IMR-90 (cell line): Measurements from ENCODE around the gene PPM1M. TPM values are rescaled to one million over a fixed set of nuclear protein-coding genes. Genes with fewer than 3 reads are reported as not detected.

Experiments
- ATAC-seq: fragments of 200-7000 bp; cut with Tn5 transposase; 2 replicates; pipeline ENCODE4 v1.9.1; 2020; ENCODE audit warnings: low read depth, mild to moderate bottlenecking, moderate library complexity
- BruUV-seq: library from RNA; stranded (reverse); fragments of 400-500 nt; replicated peaks from 2 replicates; lab custom pipeline; 2021; lab: Mats Ljungman, UMichigan
- CTCF ChIA-PET: fragments of 300-600 bp; formaldehyde crosslinking; extraction: SDS; loops from one replicate; lab custom pipeline; 2021; ENCODE audit warnings: antibody characterized with exemption; lab: Yijun Ruan, JAX
- POLR2A ChIA-PET: fragments of 300-600 bp; sonication (Branson Sonifier 250); formaldehyde crosslinking; loops from one replicate; lab custom pipeline; 2022; ENCODE audit warnings: antibody characterized with exemption; ENCODE audit not compliant: unreplicated experiment; lab: Charles Lee
- DNase-seq: peaks from one replicate; pipeline ENCODE4 v3.0.0; 2013
- H2AFZ ChIP-seq: replicated peaks from 2 replicates; pipeline ENCODE3; 2013; ENCODE audit warnings: low read length, mild to moderate bottlenecking; ENCODE audit not compliant: poor library complexity
- H2AK5ac ChIP-seq: 2 replicates; pipeline ENCODE4 v1.6.1; 2013; ENCODE audit warnings: low read depth, low read length, inconsistent platforms
- H2AK9ac ChIP-seq: replicated peaks from 2 replicates; pipeline ENCODE3; 2013; ENCODE audit warnings: mild to moderate bottlenecking, low read depth, low read length, moderate library complexity; ENCODE audit not compliant: poor library complexity
- H2BK120ac ChIP-seq: 2 replicates; pipeline ENCODE4 v1.6.1; 2013; ENCODE audit warnings: low read depth, low read length, inconsistent platforms
- H2BK15ac ChIP-seq: 3 replicates; pipeline ENCODE4 v1.6.1; 2013; ENCODE audit warnings: low read depth, low read length, inconsistent platforms
- H2BK20ac ChIP-seq: 2 replicates; pipeline ENCODE4 v1.6.1; 2013; ENCODE audit warnings: low read depth, mild to moderate bottlenecking, inconsistent platforms, low read length, moderate library complexity
- H2BK5ac ChIP-seq: 2 replicates; pipeline ENCODE4 v1.6.1; 2013; ENCODE audit warnings: mild to moderate bottlenecking, low read depth, low read length, inconsistent platforms; ENCODE audit not compliant: poor library complexity, severe bottlenecking
- H3K14ac ChIP-seq: replicated peaks from 2 replicates; pipeline ENCODE4 v1.6.1; 2013; ENCODE audit warnings: low read depth, low read length, inconsistent platforms
- H3K18ac ChIP-seq: 2 replicates; pipeline ENCODE4 v1.6.1; 2013; ENCODE audit warnings: low read depth, low read length, control low read depth
- H3K23ac ChIP-seq: 2 replicates; pipeline ENCODE4 v1.6.1; 2013; ENCODE audit warnings: low read depth, low read length, inconsistent platforms
- H3K27ac ChIP-seq: 2 replicates; pipeline ENCODE4 v1.5.1; 2013; ENCODE audit warnings: mild to moderate bottlenecking, control low read depth, low read length; ENCODE audit not compliant: insufficient read depth
- H3K27me3 ChIP-seq: 2 replicates; pipeline ENCODE4 v1.6.1; 2013; ENCODE audit warnings: low read length; ENCODE audit not compliant: control insufficient read depth, insufficient read depth
- H3K36me3 ChIP-seq: 2 replicates; pipeline ENCODE4 v1.6.1; 2013; ENCODE audit warnings: low read length, mixed read lengths; ENCODE audit not compliant: control insufficient read depth, insufficient read depth
- H3K4ac ChIP-seq: 2 replicates; pipeline ENCODE4 v1.6.1; 2013; ENCODE audit warnings: low read depth, low read length, inconsistent platforms
- H3K4me1 ChIP-seq: 2 replicates; pipeline ENCODE4 v1.6.1; 2013; ENCODE audit warnings: low read length, mixed read lengths; ENCODE audit not compliant: control insufficient read depth, insufficient read depth
- H3K4me2 ChIP-seq: 2 replicates; pipeline ENCODE4 v1.6.1; 2013; ENCODE audit warnings: low read depth, mild to moderate bottlenecking, control low read depth, low read length, moderate library complexity
- H3K4me3 ChIP-seq: 2 replicates; pipeline ENCODE4 v1.5.1; 2013; ENCODE audit warnings: low read depth, mild to moderate bottlenecking, control low read depth, low read length, moderate library complexity; ENCODE audit not compliant: insufficient read depth
- H3K56ac ChIP-seq: 2 replicates; pipeline ENCODE4 v1.6.1; 2013; ENCODE audit warnings: low read length, inconsistent platforms; ENCODE audit not compliant: insufficient read depth; ENCODE audit errors: extremely low read depth
- H3K79me1 ChIP-seq, 2 experiments: 2 replicates each; pipeline ENCODE4 v1.6.1; 2013; ENCODE audit warnings: low read length in 2 of 2, inconsistent platforms in 1 of 2, low read depth in 1 of 2
- H3K9ac ChIP-seq: 2 replicates; pipeline ENCODE4 v1.6.1; 2013; ENCODE audit warnings: low read depth, low read length, control low read depth
- H3K9me1 ChIP-seq: 2 replicates; pipeline ENCODE4 v1.6.1; 2013; ENCODE audit warnings: low read length, inconsistent platforms; ENCODE audit not compliant: insufficient read depth
- H3K9me3 ChIP-seq: 2 replicates; pipeline ENCODE4 v1.6.1; 2013; ENCODE audit warnings: low read length; ENCODE audit not compliant: control insufficient read depth, insufficient read depth
- H4K20me1 ChIP-seq: 2 replicates; pipeline ENCODE4 v1.6.1; 2013; ENCODE audit warnings: low read length, inconsistent platforms; ENCODE audit not compliant: insufficient read depth
- H4K5ac ChIP-seq: 2 replicates; pipeline ENCODE4 v1.6.1; 2013; ENCODE audit warnings: mild to moderate bottlenecking, low read depth, low read length, control low read depth
- H4K8ac ChIP-seq, 2 experiments: 2 replicates each; pipeline ENCODE4 v1.6.1; 2013; ENCODE audit warnings: low read depth in 2 of 2, low read length in 2 of 2, control low read depth in 1 of 2, inconsistent platforms in 1 of 2
- H4K91ac ChIP-seq: 2 replicates; pipeline ENCODE4 v1.6.1; 2013; ENCODE audit warnings: low read depth, low read length, inconsistent platforms; ENCODE audit not compliant: insufficient read depth
- FOS ChIP-seq: fragments of 150-350 bp; IDR thresholded peaks from 2 replicates; pipeline ENCODE4 v1.6.1; 2016; ENCODE audit warnings: low read depth, low read length
- MAZ ChIP-seq: IDR thresholded peaks from 2 replicates; pipeline ENCODE4 v1.6.1; 2012; ENCODE audit warnings: low read depth, mild to moderate bottlenecking, low read length, improper control_type of control experiment, moderate library complexity, borderline replicate concordance
- MXI1 ChIP-seq: IDR thresholded peaks from 2 replicates; pipeline ENCODE4 v1.6.1; 2012; ENCODE audit warnings: low read depth, mild to moderate bottlenecking, low read length, moderate library complexity, borderline replicate concordance
- NFE2L2 ChIP-seq: fragments of 150-350 bp; IDR thresholded peaks from 2 replicates; pipeline ENCODE4 v1.6.1; 2016; ENCODE audit warnings: low read depth, mild to moderate bottlenecking, low read length
- RAD21 ChIP-seq: IDR thresholded peaks from 2 replicates; pipeline ENCODE4 v1.6.1; 2012; ENCODE audit warnings: low read length, improper control_type of control experiment
- RCOR1 ChIP-seq: IDR thresholded peaks from 2 replicates; pipeline ENCODE4 v1.6.1; 2012; ENCODE audit warnings: mild to moderate bottlenecking, low read length, improper control_type of control experiment; ENCODE audit not compliant: insufficient replicate concordance
- RFX5 ChIP-seq: IDR thresholded peaks from 2 replicates; pipeline ENCODE4 v1.8.0; 2012; ENCODE audit warnings: low read depth, mild to moderate bottlenecking, low read length, moderate library complexity
- WGBS, 2 experiments: methylation state at CpG; one replicate each; pipeline versions ENCODE4 v1.1.5 to v1.1.7; 2013; ENCODE audit warnings: missing lambda C conversion rate in 2 of 2; ENCODE audit not compliant: insufficient read length in 1 of 2; ENCODE audit errors: extremely low coverage in 2 of 2; 5-methylcytosine and 5-hydroxymethylcytosine counted together
- dilution Hi-C: fragments of 300-500 bp; cut with HindIII; formaldehyde crosslinking; loops from one replicate; pipeline ENCODE4 v1.14.3; 2018; ENCODE audit warnings: low sequenced_read_pairs; ENCODE audit not compliant: unreplicated experiment
- in situ Hi-C: fragments of 300-500 bp; cut with MboI; formaldehyde crosslinking; loops from 3 replicates; pipeline ENCODE4 v1.14.3; 2019; ENCODE audit warnings: low sequenced_read_pairs, inconsistent platforms, mixed read lengths
- intact Hi-C: fragments of 100-400 bp; cut with micrococcal nuclease; formaldehyde crosslinking; loops from 2 replicates; pipeline ENCODE4 v1.10.0; 2022
- polyA plus RNA-seq, 3 experiments: library from polyadenylated mRNA; depleted of rRNA; stranded (reverse); fragments of >200 nt; gene quantifications; 2 replicates each; pipeline ENCODE4 v1.2.3, GENCODE V29; 2012; ENCODE audit warnings: low replicate concordance in 1 of 3
- total RNA-seq: library from RNA; depleted of rRNA; stranded (reverse); fragments of >200 nt; gene quantifications from 2 replicates; pipeline ENCODE4 v1.2.3, GENCODE V29; 2012
- TF ChIP-seq, protein P1 (sequence below): conservative IDR thresholded peaks from 2 replicates; pipeline ENCODE4 v1.5.1; 2012; ENCODE audit warnings: mild to moderate bottlenecking, low read depth, low read length, improper control_type of control experiment
- TF ChIP-seq, protein P2 (sequence below): fragments of 150-350 bp; IDR thresholded peaks from 2 replicates; pipeline ENCODE4 v1.6.1; 2017; ENCODE audit warnings: mild to moderate bottlenecking, antibody characterized with exemption, low read length, low read depth
- TF ChIP-seq, protein P3 (sequence below): fragments of 150-350 bp; IDR thresholded peaks from 2 replicates; pipeline ENCODE4 v1.6.1; 2016; ENCODE audit warnings: low read depth, mild to moderate bottlenecking, low read length, moderate library complexity, borderline replicate concordance

PPM1M gene
- total and polyA plus RNA-seq, 2 of the 4 experiments (the other 2 are of a cell fraction) = 12.2 to 18.1 TPM

- TF ChIP-seq, protein P1, sequence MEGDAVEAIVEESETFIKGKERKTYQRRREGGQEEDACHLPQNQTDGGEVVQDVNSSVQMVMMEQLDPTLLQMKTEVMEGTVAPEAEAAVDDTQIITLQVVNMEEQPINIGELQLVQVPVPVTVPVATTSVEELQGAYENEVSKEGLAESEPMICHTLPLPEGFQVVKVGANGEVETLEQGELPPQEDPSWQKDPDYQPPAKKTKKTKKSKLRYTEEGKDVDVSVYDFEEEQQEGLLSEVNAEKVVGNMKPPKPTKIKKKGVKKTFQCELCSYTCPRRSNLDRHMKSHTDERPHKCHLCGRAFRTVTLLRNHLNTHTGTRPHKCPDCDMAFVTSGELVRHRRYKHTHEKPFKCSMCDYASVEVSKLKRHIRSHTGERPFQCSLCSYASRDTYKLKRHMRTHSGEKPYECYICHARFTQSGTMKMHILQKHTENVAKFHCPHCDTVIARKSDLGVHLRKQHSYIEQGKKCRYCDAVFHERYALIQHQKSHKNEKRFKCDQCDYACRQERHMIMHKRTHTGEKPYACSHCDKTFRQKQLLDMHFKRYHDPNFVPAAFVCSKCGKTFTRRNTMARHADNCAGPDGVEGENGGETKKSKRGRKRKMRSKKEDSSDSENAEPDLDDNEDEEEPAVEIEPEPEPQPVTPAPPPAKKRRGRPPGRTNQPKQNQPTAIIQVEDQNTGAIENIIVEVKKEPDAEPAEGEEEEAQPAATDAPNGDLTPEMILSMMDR = no peak
- TF ChIP-seq MAZ = no peak
Observed at GRCh38 chr3:52249683-52250082, 4.1 kb downstream of the PPM1M start (continued).

GRCh38 chr3:52250122-52250521 lies 4.6 kb downstream of the PPM1M start:
- Histone ChIP-seq H3K9me3 (no peaks in the 10 kb centered on the region), H4K8ac (no peak overlapping the region), H3K9ac (no peak overlapping the region), H3K14ac (no peak overlapping the region), H3K4ac (no peak overlapping the region), H2BK15ac (no peak overlapping the region), H2AK5ac (no peak overlapping the region), H2BK20ac (no peak overlapping the region), H3K23ac (no peak overlapping the region), H4K91ac (no peak overlapping the region), H4K20me1 (peaks cover 27% of the 10 kb centered on the region), H3K18ac (no peak overlapping the region), H3K79me1 (peaks cover 8 to 66% of the 10 kb centered on the region in 2 experiments; a peak in 3 of 4 replicates), H2AK9ac (no peak overlapping the region), H3K36me3 (peaks cover 45% of the 10 kb centered on the region), H3K27ac (no peak overlapping the region), H3K56ac (no peak overlapping the region), H2BK120ac (no peak overlapping the region), H3K4me1 (peaks cover 13% of the 10 kb centered on the region), H3K27me3 (no peaks in the 10 kb centered on the region), H3K4me2 (no peak overlapping the region), H2AFZ (no peak overlapping the region), H3K9me1 (peaks cover 27% of the 10 kb centered on the region), H3K4me3 (no peak overlapping the region), H4K5ac (no peak overlapping the region), H2BK5ac (no peak overlapping the region)
- ChIA-PET POLR2A (no interaction called here), CTCF (no interaction called here)
- intact Hi-C loops (no loop called here), dilution Hi-C loops (no loop called here), in situ Hi-C loops (no loop called here)
- DNase-seq = no peak
- BruUV-seq = no TSS peak
- ATAC-seq = no peak
- WGBS, 2 experiments = 100% methylated on average over 1 of the region's 1 CpG; no CpG with 5 or more reads in 1 of the 2 experiments
- TF ChIP-seq, protein P2, sequence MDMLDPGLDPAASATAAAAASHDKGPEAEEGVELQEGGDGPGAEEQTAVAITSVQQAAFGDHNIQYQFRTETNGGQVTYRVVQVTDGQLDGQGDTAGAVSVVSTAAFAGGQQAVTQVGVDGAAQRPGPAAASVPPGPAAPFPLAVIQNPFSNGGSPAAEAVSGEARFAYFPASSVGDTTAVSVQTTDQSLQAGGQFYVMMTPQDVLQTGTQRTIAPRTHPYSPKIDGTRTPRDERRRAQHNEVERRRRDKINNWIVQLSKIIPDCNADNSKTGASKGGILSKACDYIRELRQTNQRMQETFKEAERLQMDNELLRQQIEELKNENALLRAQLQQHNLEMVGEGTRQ = no peak
- no peak for TF ChIP-seq FOS
- TF ChIP-seq, protein P1 = no peak
- no peak for TF ChIP-seq MXI1
- TF ChIP-seq RFX5 = no peak
- TF ChIP-seq, protein P3, sequence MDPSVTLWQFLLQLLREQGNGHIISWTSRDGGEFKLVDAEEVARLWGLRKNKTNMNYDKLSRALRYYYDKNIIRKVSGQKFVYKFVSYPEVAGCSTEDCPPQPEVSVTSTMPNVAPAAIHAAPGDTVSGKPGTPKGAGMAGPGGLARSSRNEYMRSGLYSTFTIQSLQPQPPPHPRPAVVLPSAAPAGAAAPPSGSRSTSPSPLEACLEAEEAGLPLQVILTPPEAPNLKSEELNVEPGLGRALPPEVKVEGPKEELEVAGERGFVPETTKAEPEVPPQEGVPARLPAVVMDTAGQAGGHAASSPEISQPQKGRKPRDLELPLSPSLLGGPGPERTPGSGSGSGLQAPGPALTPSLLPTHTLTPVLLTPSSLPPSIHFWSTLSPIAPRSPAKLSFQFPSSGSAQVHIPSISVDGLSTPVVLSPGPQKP = no peak
- no peak for TF ChIP-seq RAD21
- no peak for TF ChIP-seq RCOR1
- TF ChIP-seq NFE2L2 = no peak
